Measurements from ENCODE around the gene POM121C.
"Not testable (repeated sequence)": the region's sequence is repeated elsewhere in the genome, so short reads cannot be mapped to it uniquely, and the experiment has no call there.

DNA sequence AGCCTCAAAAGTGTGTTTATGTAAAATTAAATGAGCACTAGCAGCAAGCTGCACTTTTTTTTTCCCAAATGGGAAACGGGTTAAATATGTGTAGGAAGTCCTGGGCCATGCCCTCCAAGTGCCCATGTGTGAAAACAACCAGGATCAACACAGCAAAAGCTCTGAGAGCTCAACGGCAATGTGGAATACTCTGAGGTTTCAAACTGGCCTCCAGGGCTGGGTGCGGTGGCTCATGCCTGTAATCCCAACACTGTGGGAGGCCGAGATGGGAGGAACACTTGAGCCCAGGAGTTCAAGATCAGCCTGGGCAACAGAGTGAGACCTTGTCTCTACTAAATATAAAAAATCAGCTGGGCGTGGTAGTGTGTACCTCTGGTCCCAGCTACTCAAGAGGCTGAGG, 28.1 kb downstream of the POM121C start:
- TF ChIP-seq, protein P1, sequence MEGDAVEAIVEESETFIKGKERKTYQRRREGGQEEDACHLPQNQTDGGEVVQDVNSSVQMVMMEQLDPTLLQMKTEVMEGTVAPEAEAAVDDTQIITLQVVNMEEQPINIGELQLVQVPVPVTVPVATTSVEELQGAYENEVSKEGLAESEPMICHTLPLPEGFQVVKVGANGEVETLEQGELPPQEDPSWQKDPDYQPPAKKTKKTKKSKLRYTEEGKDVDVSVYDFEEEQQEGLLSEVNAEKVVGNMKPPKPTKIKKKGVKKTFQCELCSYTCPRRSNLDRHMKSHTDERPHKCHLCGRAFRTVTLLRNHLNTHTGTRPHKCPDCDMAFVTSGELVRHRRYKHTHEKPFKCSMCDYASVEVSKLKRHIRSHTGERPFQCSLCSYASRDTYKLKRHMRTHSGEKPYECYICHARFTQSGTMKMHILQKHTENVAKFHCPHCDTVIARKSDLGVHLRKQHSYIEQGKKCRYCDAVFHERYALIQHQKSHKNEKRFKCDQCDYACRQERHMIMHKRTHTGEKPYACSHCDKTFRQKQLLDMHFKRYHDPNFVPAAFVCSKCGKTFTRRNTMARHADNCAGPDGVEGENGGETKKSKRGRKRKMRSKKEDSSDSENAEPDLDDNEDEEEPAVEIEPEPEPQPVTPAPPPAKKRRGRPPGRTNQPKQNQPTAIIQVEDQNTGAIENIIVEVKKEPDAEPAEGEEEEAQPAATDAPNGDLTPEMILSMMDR (IDR thresholded peaks at IDR 0.05): not testable (repeated sequence)
- TF ChIP-seq POLR2AphosphoS5, EP300 (IDR thresholded peaks at IDR 0.05): not testable (repeated sequence)

Measured in gastroesophageal sphincter (tissue), 3 donors.